ENCODE results near the gene SMCO3. TPM values are rescaled to one million over a fixed set of nuclear protein-coding genes. Genes with fewer than 3 reads are reported as not detected.
A peak's percentile ranks its signal among the peaks of the same experiment; 100 is the strongest.

Gene SMCO3
- total and polyA plus RNA-seq, 2 of the 13 experiments (the other 11 are each of a cell fraction or from before 2014, with no cell fraction given), result 0.29 to 0.42 TPM

GRCh38 chr12:14803011-14803829, 10.8 kb downstream of the SMCO3 start, which contains the start of the genes C12orf60 and WBP11 (continued):
- TF ChIP-seq U2AF2 (IDR thresholded peaks at IDR 0.05; ENCODE audit: low read depth, low read length), result no peak
- TF ChIP-seq PCBP1 (IDR thresholded peaks at IDR 0.05; ENCODE audit: borderline replicate concordance, low read depth, low read length), result no peak
- no peak for TF ChIP-seq FOXP4 (CRISPR knock-in tag; IDR thresholded peaks at IDR 0.05)
- no peak for TF ChIP-seq FOXK2 (IDR thresholded peaks at IDR 0.05)
- TF ChIP-seq RFXANK (CRISPR knock-in tag; IDR thresholded peaks at IDR 0.05), result no peak
- no peak for TF ChIP-seq CREBL2 (CRISPR knock-in tag; IDR thresholded peaks at IDR 0.05; ENCODE audit: borderline replicate concordance)
- 0 out of 2 replicates have a peak, but pooled peaks have one; percentile 48 for TF ChIP-seq ZNF816 (CRISPR knock-in tag; IDR thresholded peaks at IDR 0.05; ENCODE audit: borderline replicate concordance)
- no peak for TF ChIP-seq CHD4 (IDR thresholded peaks at IDR 0.05; ENCODE audit: borderline replicate concordance, low read length)
- TF ChIP-seq ZNF3 (CRISPR knock-in tag; IDR thresholded peaks at IDR 0.05), result no peak
- no peak for TF ChIP-seq NBN (conservative IDR thresholded peaks at IDR 0.05)
- no peak for TF ChIP-seq RERE (CRISPR knock-in tag; IDR thresholded peaks at IDR 0.05; ENCODE audit: low read depth)
